GM23338 (cell line): ENCODE results near the gene RYR2. TPM values are rescaled to one million over a fixed set of nuclear protein-coding genes. Genes with fewer than 3 reads are reported as not detected.

Experiments
- ATAC-seq: fragments of 200-7000 bp; cut with Tn5 transposase; 3 replicates; pipeline ENCODE4 v1.9.1; 2020
- DNase-seq: peaks from one replicate; pipeline ENCODE4 v3.0.0-alpha.2; 2015; ENCODE audit warnings: low spot score
- H2AFZ ChIP-seq: fragments of 200-600 bp; sonication (generic); 2 replicates; pipeline ENCODE4 v1.8.0; 2016; ENCODE audit warnings: antibody characterized with exemption, mild to moderate bottlenecking, moderate library complexity
- H3F3A ChIP-seq: fragments of 200-600 bp; sonication (generic); replicated peaks from 2 replicates; pipeline ENCODE4 v1.8.0; 2017; ENCODE audit warnings: antibody characterized with exemption, mixed run types, low read depth
- H3K27ac ChIP-seq: fragments of 200-600 bp; sonication (generic); 2 replicates; pipeline ENCODE4 v1.6.1; 2016; ENCODE audit warnings: low read depth
- H3K27me3 ChIP-seq: fragments of 200-600 bp; sonication (generic); 2 replicates; pipeline ENCODE4 v1.8.0; 2016; ENCODE audit warnings: mild to moderate bottlenecking, mixed run types, moderate library complexity; ENCODE audit not compliant: insufficient read depth
- H3K36me3 ChIP-seq: fragments of 200-600 bp; sonication (generic); 2 replicates; pipeline ENCODE4 v1.8.0; 2016; ENCODE audit warnings: mild to moderate bottlenecking; ENCODE audit not compliant: insufficient read depth
- H3K4me1 ChIP-seq: fragments of 200-600 bp; sonication (generic); 2 replicates; pipeline ENCODE4 v1.8.0; 2016; ENCODE audit warnings: mild to moderate bottlenecking, moderate library complexity; ENCODE audit not compliant: insufficient read depth
- H3K4me2 ChIP-seq: fragments of 200-600 bp; sonication (generic); 2 replicates; pipeline ENCODE4 v1.7.1; 2017; ENCODE audit warnings: mixed run types
- H3K4me3 ChIP-seq: fragments of 200-600 bp; sonication (generic); 2 replicates; pipeline ENCODE4 v1.6.1; 2016; ENCODE audit warnings: mixed run types
- H3K79me2 ChIP-seq: fragments of 200-600 bp; sonication (generic); replicated peaks from 2 replicates; pipeline ENCODE4 v1.8.0; 2017; ENCODE audit warnings: mild to moderate bottlenecking; ENCODE audit not compliant: insufficient read depth
- H3K9me2 ChIP-seq: fragments of 200-600 bp; sonication (generic); 2 replicates; pipeline ENCODE4 v1.8.0; 2017; ENCODE audit not compliant: insufficient read depth
- H4K20me1 ChIP-seq: fragments of 200-600 bp; sonication (generic); replicated peaks from 2 replicates; pipeline ENCODE4 v1.8.0; 2017; ENCODE audit warnings: mild to moderate bottlenecking; ENCODE audit not compliant: insufficient read depth
- H3K27ac Mint-ChIP-seq: 2 replicates; pipeline ENCODE4 v1.8.0; 2020; ENCODE audit warnings: inconsistent platforms, mild to moderate bottlenecking, moderate library complexity, mixed read lengths
- H3K27me3 Mint-ChIP-seq: 3 replicates; pipeline ENCODE4 v1.8.0; 2022; ENCODE audit warnings: low read depth, mild to moderate bottlenecking, moderate library complexity, mixed read lengths, inconsistent platforms; ENCODE audit not compliant: insufficient read depth, poor library complexity
- H3K36me3 Mint-ChIP-seq: 3 replicates; pipeline ENCODE4 v1.8.0; 2021; ENCODE audit warnings: low read depth, mild to moderate bottlenecking, inconsistent platforms, moderate library complexity, mixed read lengths
- H3K4me1 Mint-ChIP-seq: 3 replicates; pipeline ENCODE4 v1.8.0; 2020; ENCODE audit warnings: mild to moderate bottlenecking, inconsistent platforms, mixed read lengths
- H3K4me3 Mint-ChIP-seq: 3 replicates; pipeline ENCODE4 v1.8.0; 2021; ENCODE audit warnings: moderate library complexity, mild to moderate bottlenecking, inconsistent platforms, mixed read lengths
- H3K9me3 Mint-ChIP-seq: 3 replicates; pipeline ENCODE4 v1.8.0; 2020; ENCODE audit warnings: moderate library complexity, mild to moderate bottlenecking, inconsistent platforms, mixed read lengths
- ETS1 ChIP-seq: IDR thresholded peaks from 2 replicates; pipeline ENCODE4 v1.6.1; 2016; ENCODE audit warnings: antibody characterized with exemption
- JUNB ChIP-seq: IDR thresholded peaks from one replicate; pipeline ENCODE4 v1.6.1; 2016; ENCODE audit warnings: antibody characterized with exemption; ENCODE audit not compliant: unreplicated experiment
- NANOG ChIP-seq: IDR thresholded peaks from 2 replicates; pipeline ENCODE4 v1.6.1; 2016; ENCODE audit warnings: antibody characterized with exemption, borderline replicate concordance
- STAT1 ChIP-seq: IDR thresholded peaks from one replicate; pipeline ENCODE4 v1.6.1; 2016; ENCODE audit warnings: antibody characterized with exemption; ENCODE audit not compliant: unreplicated experiment
- ZNF331 ChIP-seq: fragments of 250-450 bp; sonication (Bioruptor Pico); IDR thresholded peaks from 2 replicates; pipeline ENCODE4 v1.5.0; 2020; ENCODE audit warnings: low read depth, mild to moderate bottlenecking, moderate library complexity
- ZNF462 ChIP-seq: fragments of 250-450 bp; sonication (Bioruptor Pico); IDR thresholded peaks from 2 replicates; pipeline ENCODE4 v1.5.0; 2020; ENCODE audit warnings: mild to moderate bottlenecking, moderate library complexity
- polyA plus RNA-seq: library from polyadenylated mRNA; unstranded; fragments of >200 nt; fragmentation: Nextera tagmentation; extraction: Ambion mirVana; gene quantifications from 2 replicates; pipeline ENCODE4 v1.2.1, GENCODE V29; 2016
- total RNA-seq: library from RNA; depleted of rRNA; stranded (reverse); fragments of >200 nt; shearing (Covaris generic); gene quantifications from 2 replicates; pipeline ENCODE4 v1.2.3, GENCODE V29; 2014

The RYR2 gene
- total and polyA plus RNA-seq, 2 experiments from 2014 or later = 8.9 to 10.0 TPM

- no peak for TF ChIP-seq ETS1
- no peak for TF ChIP-seq ZNF331 (CRISPR knock-in tag)
- TF ChIP-seq JUNB = no peak
- TF ChIP-seq STAT1 = no peak
These were observed 639.2 kb downstream of the RYR2 start (continued) for GRCh38 chr1:237681210-237681609.

GRCh38 chr1:237684236-237684635 is 642.3 kb downstream of the RYR2 start:
- Mint-ChIP-seq H3K9me3 (no peaks in the 10 kb centered on the region), H3K27me3 (no peaks in the 10 kb centered on the region), H3K27ac (no peak overlapping the region), H3K4me3 (no peak overlapping the region), H3K4me1 (peaks cover 22% of the 10 kb centered on the region), H3K36me3 (no peaks in the 10 kb centered on the region)
- Histone ChIP-seq H3K79me2 (no peaks in the 10 kb centered on the region), H3K27me3 (no peaks in the 10 kb centered on the region), H3K27ac (no peak overlapping the region), H3K9me2 (no peaks in the 10 kb centered on the region), H3F3A (no peaks in the 10 kb centered on the region), H3K4me3 (no peak overlapping the region), H4K20me1 (no peaks in the 10 kb centered on the region), H3K4me2 (no peak overlapping the region), H3K4me1 (peaks cover 15% of the 10 kb centered on the region), H3K36me3 (no peaks in the 10 kb centered on the region), H2AFZ (no peak overlapping the region)
- TF ChIP-seq ZNF462 (no peak), NANOG (no peak), ETS1 (no peak), ZNF331 (CRISPR knock-in tag) (no peak)
- ATAC-seq = no peak
- no peak for DNase-seq
